ENCODE data around the gene HDAC4. TPM values are rescaled to one million over a fixed set of nuclear protein-coding genes. Genes with fewer than 3 reads are reported as not detected.

HDAC4 gene
- total RNA-seq, 2 donors from 2014 or later = 34.1 to 39.1 TPM

GRCh38 chr2:239153806-239154591 is 246.8 kb downstream of the HDAC4 start:
- Mint-ChIP-seq H3K27ac (peak overlapping the region in 1 of 2 donors; percentile 83), H3K9me3 (peaks cover 0 to 7% of the 10 kb centered on the region in 2 donors), H3K36me3 (peaks cover 13 to 27% of the 10 kb centered on the region in 2 donors)
- DNase-seq (ENCODE audit: low spot score in 2 of 2) = peak in 1 of 2 donors; percentile 46
- ATAC-seq = no peak

GRCh38 chr2:239152916-239153305 is 247.9 kb downstream of the HDAC4 start:
- H3K27ac Mint-ChIP-seq = peak overlapping the region in 1 of 2 donors; percentile 69
- H3K36me3 Mint-ChIP-seq = peaks cover 20 to 35% of the 10 kb centered on the region in 2 donors
- no peak for ATAC-seq
- peaks cover 0 to 7% of the 10 kb centered on the region in 2 donors for H3K9me3 Mint-ChIP-seq
- DNase-seq (ENCODE audit: low spot score in 2 of 2) = peak in 1 of 2 donors; percentile 13

- peaks cover 0 to 7% of the 10 kb centered on the region in 2 donors for H3K9me3 Mint-ChIP-seq
- peaks cover 23 to 38% of the 10 kb centered on the region in 2 donors for H3K36me3 Mint-ChIP-seq
- H3K27ac Mint-ChIP-seq = peak overlapping the region in 1 of 2 donors; percentile 69
- DNase-seq (ENCODE audit: low spot score in 2 of 2) (peak in 1 of 2 donors; percentile 47), ATAC-seq (no peak)
These were observed 248.4 kb downstream of the HDAC4 start for GRCh38 chr2:239152239-239152915.

GRCh38 chr2:239151201-239152131 is 249.4 kb downstream of the HDAC4 start:
- ATAC-seq (no peak), DNase-seq (ENCODE audit: low spot score in 2 of 2) (peak in 1 of 2 donors; percentile 25)
- Mint-ChIP-seq H3K27ac (no peak overlapping the region), H3K9me3 (peaks cover 0 to 7% of the 10 kb centered on the region in 2 donors), H3K36me3 (peaks cover 23 to 38% of the 10 kb centered on the region in 2 donors)

GRCh38 chr2:239150125-239151011 is 250.5 kb downstream of the HDAC4 start:
- peak in 1 of 2 donors; percentile 37 for DNase-seq (ENCODE audit: low spot score in 2 of 2)
- H3K9me3 Mint-ChIP-seq = peaks cover 0 to 7% of the 10 kb centered on the region in 2 donors
- ATAC-seq = peak; percentile 28 to 35
- peaks cover 23 to 34% of the 10 kb centered on the region in 2 donors for H3K36me3 Mint-ChIP-seq
- H3K27ac Mint-ChIP-seq = peak overlapping the region in 1 of 2 donors; percentile 41

- no peak for ATAC-seq
- H3K9me3 Mint-ChIP-seq = peaks cover 0 to 7% of the 10 kb centered on the region in 2 donors
- H3K36me3 Mint-ChIP-seq = peaks cover 23 to 30% of the 10 kb centered on the region in 2 donors
- no peak for DNase-seq (ENCODE audit: low spot score in 2 of 2)
- H3K27ac Mint-ChIP-seq = no peak overlapping the region
These were observed 251.3 kb downstream of the HDAC4 start for GRCh38 chr2:239149501-239149900.

GRCh38 chr2:239148495-239149200 is 252.2 kb downstream of the HDAC4 start:
- peaks cover 23 to 30% of the 10 kb centered on the region in 2 donors for H3K36me3 Mint-ChIP-seq
- H3K9me3 Mint-ChIP-seq = peaks cover 0 to 7% of the 10 kb centered on the region in 2 donors
- no peak for DNase-seq (ENCODE audit: low spot score in 2 of 2)
- no peak for ATAC-seq
- H3K27ac Mint-ChIP-seq = no peak overlapping the region

- DNase-seq (ENCODE audit: low spot score in 2 of 2) (no peak), ATAC-seq (no peak)
- H3K36me3 Mint-ChIP-seq = peaks cover 16 to 24% of the 10 kb centered on the region in 2 donors
- H3K27ac Mint-ChIP-seq = no peak overlapping the region
- H3K9me3 Mint-ChIP-seq = peaks cover 0 to 7% of the 10 kb centered on the region in 2 donors
These were observed 253.4 kb downstream of the HDAC4 start for GRCh38 chr2:239147376-239147775.

GRCh38 chr2:239146741-239147181 is 254.1 kb downstream of the HDAC4 start:
- Mint-ChIP-seq H3K27ac (no peak overlapping the region), H3K36me3 (peaks cover 10 to 18% of the 10 kb centered on the region in 2 donors), H3K9me3 (peaks cover 0 to 7% of the 10 kb centered on the region in 2 donors)
- ATAC-seq (no peak), DNase-seq (ENCODE audit: low spot score in 2 of 2) (no peak)

GRCh38 chr2:239146011-239146641 is 254.7 kb downstream of the HDAC4 start:
- peaks cover 0 to 7% of the 10 kb centered on the region in 2 donors for H3K9me3 Mint-ChIP-seq
- ATAC-seq (peak; percentile 51 to 66), DNase-seq (ENCODE audit: low spot score in 2 of 2) (no peak)
- H3K36me3 Mint-ChIP-seq = peaks cover 10 to 17% of the 10 kb centered on the region in 2 donors
- peak overlapping the region in 1 of 2 donors; percentile 50 for H3K27ac Mint-ChIP-seq

- Mint-ChIP-seq H3K9me3 (peaks cover 0 to 5% of the 10 kb centered on the region in 2 donors), H3K27ac (peak overlapping the region in 1 of 2 donors; percentile 50), H3K36me3 (peaks cover 10 to 17% of the 10 kb centered on the region in 2 donors)
- ATAC-seq (no peak), DNase-seq (ENCODE audit: low spot score in 2 of 2) (no peak)
These were observed 255.2 kb downstream of the HDAC4 start for GRCh38 chr2:239145601-239146000.

GRCh38 chr2:239145106-239145505 is 255.7 kb downstream of the HDAC4 start:
- Mint-ChIP-seq H3K27ac (no peak overlapping the region), H3K9me3 (peaks cover 0 to 1% of the 10 kb centered on the region in 2 donors), H3K36me3 (peaks cover 10 to 13% of the 10 kb centered on the region in 2 donors)
- no peak for DNase-seq (ENCODE audit: low spot score in 2 of 2)
- ATAC-seq = no peak

- H3K36me3 Mint-ChIP-seq = peaks cover 10 to 11% of the 10 kb centered on the region in 2 donors
- DNase-seq (ENCODE audit: low spot score in 2 of 2) = no peak
- H3K9me3 Mint-ChIP-seq = no peaks in the 10 kb centered on the region
- no peak for ATAC-seq
- no peak overlapping the region for H3K27ac Mint-ChIP-seq
These were observed 256.2 kb downstream of the HDAC4 start for GRCh38 chr2:239144713-239144999.

- Mint-ChIP-seq H3K9me3 (no peaks in the 10 kb centered on the region), H3K27ac (no peak overlapping the region), H3K36me3 (peaks cover 10 to 11% of the 10 kb centered on the region in 2 donors)
- ATAC-seq (peak; percentile 49 to 62), DNase-seq (ENCODE audit: low spot score in 2 of 2) (peak in 1 of 2 donors; percentile 29)
These were observed 256.7 kb downstream of the HDAC4 start for GRCh38 chr2:239143858-239144712.

Data from activated naive CD4-positive, alpha-beta T cell treated with anti-CD3 and anti-CD28 coated beads, Interleukin-2, amount 50 U/mL, for 72 hours (primary cell).